Brain pericyte (primary cell): ENCODE measurements around the gene ACVR1.
"Not testable (repeated sequence)": the region's sequence is repeated elsewhere in the genome, so short reads cannot be mapped to it uniquely, and the experiment has no call there.

Source experiments
- DNase-seq: peaks from one replicate; pipeline ENCODE4 v3.0.0-alpha.2; 2012; ENCODE audit warnings: low read depth, low spot score

Gene ACVR1

DNA sequence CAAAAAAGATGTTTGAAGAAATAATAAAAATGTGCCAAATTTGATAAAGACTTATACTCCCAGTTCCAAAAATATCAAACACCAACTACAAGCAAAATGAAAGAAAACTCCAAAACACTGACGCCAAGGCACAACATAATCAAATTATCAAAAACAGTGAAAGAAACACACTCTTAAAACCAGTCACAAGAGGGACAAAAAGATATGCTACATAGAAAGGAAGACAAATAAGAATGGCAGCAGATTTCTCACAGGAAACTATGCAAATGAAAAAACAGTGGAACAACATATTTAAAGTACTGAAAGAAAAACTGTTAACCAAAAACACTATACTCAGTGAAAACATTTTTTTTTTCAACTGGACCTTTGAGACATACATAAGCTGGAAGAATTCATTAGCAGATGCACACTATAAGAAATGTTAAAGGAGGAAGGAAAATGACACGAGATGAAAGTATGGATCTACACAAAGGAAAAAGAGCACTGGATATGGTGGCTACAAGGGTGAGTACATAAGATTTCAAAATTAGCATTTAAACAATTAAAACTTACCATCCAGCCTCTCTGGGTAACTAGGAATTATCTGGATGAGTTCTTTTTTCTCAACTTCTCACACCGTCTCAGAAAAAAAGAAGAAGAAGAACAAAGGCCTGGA, 153.4 kb downstream of the ACVR1 start:
- DNase-seq: no peak

DNA sequence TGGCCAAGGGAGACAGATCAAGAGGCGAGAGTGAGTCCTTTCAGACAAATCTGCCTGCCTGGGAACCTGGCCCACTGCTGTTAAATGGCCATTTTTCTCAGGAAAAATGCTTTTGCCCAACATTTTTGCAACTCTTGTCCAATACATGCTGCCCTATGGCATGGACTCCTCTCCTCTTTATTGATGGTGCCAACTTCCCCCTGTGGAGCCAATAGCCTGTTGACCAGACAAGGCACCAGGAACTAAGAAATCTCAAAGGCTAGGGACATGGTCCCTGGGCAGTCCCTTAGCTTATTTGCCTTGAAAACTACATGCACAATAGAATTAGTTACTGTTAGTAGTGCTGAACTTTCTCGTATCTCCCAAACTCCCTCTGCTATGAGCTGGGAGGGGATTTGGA, 155.6 kb downstream of the ACVR1 start:
- DNase-seq: no peak

DNA sequence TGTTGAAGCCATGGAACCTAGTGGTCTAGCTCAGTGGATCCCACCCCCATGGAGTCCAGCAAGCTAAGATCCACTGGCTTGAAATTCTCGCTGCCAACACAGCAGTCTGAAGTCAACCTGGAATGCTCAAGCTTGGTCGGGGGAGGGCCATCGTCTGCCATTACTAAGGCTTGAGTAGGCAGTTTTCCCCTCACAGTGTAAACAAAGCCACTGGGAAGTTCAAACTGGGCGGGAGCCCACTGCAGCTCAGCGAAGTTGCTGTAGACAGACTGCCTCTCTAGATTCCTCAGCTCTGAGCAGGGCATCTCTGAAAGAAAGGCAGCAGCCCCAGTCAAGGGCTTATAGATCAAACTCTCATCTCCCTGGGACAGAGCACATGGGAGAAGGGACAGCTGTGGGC, 171.5 kb downstream of the ACVR1 start:
- DNase-seq: not testable (repeated sequence)

DNA sequence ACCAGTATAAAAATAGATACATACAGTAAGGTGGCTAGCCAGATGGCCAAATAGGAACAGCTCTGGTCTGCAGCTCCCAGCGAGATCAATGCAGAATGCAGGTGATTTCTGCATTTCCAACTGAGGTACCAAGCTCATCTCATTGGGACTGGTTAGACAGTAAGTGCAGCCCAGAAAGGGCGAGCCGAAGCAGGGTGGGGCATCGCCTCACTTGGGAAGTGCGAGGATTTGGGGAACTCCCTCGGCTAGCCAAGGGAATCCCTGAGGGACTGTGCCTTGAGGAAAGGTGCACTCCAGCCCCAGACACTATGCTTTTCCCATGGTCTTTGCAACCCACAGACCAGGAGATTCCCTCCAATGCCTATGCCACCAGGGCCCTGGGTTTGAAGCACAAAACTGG, 172.0 kb downstream of the ACVR1 start:
- not testable (repeated sequence) for DNase-seq

DNA sequence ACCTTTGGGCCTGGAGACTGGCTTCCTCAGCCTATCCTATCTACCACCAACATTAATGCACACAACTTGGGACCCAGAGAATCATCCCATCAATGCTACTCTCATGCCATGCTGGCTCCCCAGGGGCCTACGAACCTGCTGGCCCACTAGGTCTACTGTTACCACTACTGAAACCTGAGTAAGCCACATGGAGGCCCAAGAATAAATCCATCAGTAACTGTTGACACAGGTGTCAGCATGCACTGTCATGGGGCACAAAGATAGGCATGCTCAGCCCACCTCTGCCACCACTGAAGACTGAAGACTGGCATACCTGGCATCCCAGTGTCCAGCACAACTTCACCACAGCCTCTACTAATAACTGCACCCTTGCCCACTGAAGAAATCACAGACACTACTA, 176.3 kb downstream of the ACVR1 start:
- DNase-seq: no peak

DNA sequence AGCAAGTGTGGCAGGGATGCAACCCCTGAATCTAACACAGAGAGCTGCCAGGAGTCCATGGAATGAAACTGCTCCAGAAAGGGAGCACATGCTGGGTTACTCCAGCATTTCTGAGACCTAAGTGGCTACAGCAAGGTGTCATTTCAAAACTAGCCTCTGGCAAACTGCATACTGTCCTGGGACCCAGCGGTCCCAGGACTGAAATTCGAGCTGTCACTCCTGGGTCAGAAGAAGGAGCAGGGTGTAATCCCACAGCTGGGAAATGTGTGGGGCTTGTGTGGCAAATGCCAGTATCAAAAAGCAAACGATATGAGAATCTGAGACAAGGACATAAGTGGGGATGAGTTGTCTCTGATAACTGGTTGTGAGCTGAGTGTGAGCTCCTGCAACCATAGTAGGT, 177.1 kb downstream of the ACVR1 start:
- DNase-seq: no peak

DNA sequence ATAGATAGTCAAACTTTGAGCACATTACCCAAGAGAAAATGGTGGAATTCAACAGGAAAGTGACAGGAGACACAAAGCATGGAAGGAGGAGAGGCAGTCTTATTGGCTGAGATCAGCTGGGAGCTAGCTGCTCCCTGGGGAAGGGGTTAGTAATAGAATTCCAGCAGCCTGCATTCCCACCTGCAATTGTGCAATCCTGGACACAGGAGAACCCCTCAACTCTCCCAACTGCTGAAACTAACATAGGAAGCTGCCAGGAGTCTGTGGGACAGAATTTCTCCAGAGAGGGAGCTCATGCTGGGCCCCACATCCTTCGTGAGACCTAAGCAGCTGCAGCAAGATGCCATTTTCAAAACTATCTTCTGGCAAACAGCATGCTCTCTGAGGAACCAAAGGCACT, 177.7 kb downstream of the ACVR1 start:
- DNase-seq: peak; percentile 42

DNA sequence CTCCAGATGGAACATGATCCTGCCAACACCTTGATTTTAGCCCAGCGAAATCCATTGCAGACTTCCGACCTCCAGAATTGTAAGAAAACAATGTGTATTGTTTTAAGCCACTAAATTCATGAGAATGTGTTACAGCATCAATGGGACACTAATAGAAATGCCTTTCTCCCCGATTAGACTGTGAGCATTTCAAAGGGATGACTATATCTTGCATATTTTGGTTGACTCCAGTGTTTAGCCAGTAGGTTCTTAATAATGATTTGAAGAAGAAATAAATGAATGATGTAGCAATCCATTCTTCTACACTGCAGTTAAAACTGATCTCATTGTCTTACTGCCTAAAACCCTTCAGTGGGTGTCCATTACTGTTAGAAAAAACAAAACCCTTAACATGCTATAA, 180.1 kb downstream of the ACVR1 start:
- DNase-seq: no peak

DNA sequence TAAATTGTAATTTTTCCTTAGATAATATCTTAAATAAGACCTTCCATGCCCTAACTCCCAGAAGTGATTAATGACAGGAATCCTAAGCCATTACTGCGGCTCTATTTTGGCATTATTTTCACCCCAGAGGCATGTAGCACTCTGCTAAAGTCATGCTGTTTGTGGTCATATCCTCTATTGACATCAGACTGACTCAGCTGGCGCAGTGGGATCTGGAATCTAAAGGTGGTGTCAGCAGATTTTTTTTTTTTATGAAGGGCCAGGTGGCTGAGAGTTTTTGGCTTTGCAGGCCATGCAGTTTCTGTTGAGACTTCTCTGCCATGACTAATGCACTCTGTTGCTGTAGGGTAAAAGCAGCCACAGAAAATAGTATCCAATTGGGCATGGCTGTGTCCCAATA, 183.4 kb downstream of the ACVR1 start:
- DNase-seq: peak; percentile 73

DNA sequence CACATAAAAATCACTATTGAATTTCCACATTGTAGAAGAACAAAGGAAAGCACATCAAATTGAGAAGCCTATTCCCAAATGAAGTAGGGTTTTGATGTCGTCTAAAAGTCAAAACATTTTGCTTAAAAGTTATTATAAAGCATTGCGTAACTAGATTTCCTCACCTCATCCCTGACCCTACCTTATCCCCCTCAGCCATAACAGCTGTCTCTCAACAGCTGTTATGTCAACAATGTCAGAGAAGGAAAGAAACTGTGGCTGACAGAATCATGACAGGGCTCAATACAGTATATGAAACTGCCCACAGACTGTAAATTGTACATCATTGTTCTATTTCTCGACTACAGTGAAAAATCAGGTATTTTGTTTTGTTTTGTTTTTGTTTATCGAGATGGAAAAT, 184.4 kb downstream of the ACVR1 start:
- no peak for DNase-seq

DNA sequence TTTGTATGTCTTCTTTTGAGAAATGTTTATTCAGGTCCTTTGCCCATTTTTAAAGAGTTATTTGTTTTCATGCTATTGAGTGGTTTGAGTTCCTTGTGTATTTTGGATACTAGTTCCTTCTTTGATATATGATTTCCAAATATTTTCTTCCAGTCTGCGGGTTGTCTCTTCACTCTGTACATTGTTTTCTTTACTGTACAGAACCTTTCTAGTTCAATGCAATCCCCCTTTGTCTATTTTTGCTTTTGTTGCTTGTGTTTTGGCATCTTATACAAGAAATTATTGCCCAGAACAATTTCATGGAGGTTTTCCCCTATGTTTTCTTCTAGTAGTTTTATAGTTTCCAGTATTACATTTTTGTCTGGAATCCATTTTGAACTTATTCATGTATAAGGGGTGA, 185.0 kb downstream of the ACVR1 start:
- DNase-seq: no peak
